Fibroblast of skin of left quadriceps (primary cell): ENCODE data around the gene CLNK.
"Not testable (repeated sequence)": the region's sequence is repeated elsewhere in the genome, so short reads cannot be mapped to it uniquely, and the experiment has no call there.

Experiments used
- DNase-seq, 2 experiments: peaks; one replicate each; pipeline ENCODE4 v3.0.0-alpha.2; 2013; ENCODE audit warnings: low read depth in 2 of 2

CLNK gene

DNA sequence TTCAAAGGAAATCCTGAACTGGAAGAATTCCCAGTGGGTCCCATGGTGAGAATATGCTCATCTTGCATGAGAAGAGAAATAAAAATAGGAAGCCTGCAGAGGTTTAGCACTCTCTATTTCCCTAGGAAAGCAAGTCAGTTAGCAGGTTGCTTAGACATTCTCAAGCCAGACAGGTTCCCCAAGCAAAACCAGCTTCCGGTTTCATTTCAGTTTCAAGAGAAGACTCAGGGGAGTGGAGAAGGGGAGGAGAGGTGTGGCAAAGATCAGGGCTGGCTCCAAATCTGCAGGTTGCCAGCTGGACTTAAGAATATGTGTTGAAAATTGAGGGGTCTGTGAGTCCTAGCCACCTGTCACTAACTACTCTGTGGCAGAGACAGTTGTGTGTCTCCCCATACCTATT is 107.5 kb downstream of the CLNK start:
- no peak for DNase-seq

DNA sequence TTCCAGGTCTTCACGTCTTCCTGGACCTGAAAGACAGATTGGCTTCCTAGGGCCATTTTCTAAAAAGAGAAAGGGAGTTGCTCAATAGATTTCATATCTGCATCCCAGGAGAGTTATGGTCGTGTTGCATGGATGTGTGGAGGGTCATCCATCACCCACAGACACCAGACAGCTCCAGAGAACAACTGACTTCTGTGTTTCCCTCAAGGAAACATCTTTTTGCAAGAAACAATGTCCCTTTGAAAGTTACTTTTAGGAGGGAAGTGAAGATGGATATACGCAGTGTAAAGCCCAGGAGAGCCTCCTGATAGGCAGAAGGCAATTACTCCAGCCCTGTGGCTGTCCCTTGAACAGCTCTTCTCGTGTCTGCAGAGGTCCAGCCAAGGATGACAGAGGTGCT is 108.3 kb downstream of the CLNK start:
- DNase-seq = no peak

DNA sequence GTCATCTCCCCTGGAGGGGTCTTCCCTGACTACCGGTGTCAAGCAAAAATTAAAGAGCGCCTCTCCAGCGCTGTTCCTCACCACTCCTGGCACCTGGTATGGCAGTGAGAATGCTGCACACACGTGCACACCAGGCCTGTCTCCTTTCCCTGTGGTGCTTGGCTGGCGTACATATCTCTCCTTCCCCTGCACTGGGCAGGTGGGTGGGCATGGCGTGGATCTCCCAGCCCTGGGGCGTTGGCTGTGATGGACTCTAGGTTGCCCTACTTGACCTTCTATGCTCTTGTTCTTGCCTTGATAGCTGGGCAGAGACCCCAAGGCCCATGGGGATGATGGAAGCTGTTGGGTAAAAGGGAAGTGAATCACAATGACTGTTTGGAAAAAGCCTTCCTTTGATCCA is 109.2 kb downstream of the CLNK start:
- no peak for DNase-seq

DNA sequence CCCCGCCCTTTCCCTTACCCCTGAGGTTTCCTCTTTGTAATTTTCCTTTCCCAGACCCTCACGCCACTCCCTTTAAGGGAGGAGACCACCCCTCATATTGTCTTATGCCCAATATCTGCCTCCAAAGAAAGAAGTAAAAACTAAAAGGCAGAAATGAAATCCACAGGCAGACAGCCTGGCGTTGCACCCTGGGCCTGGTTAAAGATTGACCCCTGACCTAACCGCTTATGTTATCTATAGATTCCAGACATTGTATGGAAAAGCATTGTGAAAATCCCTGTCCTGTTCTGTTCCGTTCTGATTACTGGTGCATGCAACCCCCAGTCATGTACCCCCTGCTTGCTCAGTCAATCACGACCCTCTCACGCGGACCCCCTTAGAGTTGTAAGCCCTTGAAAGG is 110.0 kb downstream of the CLNK start:
- DNase-seq = not testable (repeated sequence)

DNA sequence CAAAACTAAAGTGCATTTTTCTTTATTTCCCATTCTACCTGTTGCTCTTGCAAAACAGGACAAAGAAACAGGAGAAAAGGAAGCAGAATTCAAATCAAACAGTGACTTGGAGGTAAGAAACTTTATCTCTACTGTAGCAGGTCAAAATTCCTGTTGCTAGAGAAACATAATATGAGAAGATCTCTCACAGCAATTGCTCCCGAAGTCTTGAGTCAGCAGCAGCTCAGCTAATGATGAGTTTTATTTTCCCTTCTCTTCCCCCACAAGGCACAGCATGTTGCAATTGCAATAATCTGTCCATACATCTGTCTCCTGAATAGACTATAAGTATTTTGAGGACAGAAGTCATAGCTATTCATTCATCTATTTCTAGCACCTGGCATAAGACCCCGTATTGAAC is 112.7 kb downstream of the CLNK start:
- DNase-seq = no peak

DNA sequence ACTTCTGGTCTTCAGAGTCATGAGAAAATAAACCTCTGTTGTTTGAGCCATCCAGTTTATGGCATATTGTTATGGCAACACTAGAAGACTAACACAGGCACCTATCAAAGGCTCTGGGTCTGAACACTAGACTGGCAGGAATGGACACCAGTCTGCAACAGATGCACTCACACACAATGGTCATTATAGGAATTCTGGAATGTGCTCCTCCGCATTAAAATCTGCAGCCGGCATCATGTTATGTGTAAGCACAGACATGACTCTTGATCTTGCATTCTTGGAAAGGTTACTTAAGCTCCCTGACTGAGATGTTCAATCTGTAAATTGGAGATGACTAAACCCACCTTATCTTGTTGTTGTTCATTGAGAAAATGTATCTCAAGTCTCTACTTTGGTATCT is 115.1 kb downstream of the CLNK start:
- DNase-seq = no peak

DNA sequence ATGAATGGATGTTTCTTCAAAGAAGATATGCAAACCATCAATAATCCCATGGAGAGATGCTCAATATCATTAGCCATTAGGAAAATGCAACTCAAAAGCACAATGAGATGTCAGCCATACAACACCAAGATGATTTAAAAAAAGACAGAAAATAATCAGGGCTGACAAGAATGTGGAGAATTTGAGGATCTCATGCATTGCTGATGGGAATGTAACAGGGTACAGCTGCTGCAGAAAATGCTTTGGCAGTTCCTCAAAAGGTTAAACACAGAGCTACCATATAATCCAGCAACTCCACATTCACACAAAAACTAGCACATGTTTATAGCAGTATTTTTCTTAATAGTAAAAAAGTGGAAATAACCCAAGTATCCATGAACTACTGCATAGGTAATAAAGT is 116.8 kb downstream of the CLNK start:
- no peak for DNase-seq

DNA sequence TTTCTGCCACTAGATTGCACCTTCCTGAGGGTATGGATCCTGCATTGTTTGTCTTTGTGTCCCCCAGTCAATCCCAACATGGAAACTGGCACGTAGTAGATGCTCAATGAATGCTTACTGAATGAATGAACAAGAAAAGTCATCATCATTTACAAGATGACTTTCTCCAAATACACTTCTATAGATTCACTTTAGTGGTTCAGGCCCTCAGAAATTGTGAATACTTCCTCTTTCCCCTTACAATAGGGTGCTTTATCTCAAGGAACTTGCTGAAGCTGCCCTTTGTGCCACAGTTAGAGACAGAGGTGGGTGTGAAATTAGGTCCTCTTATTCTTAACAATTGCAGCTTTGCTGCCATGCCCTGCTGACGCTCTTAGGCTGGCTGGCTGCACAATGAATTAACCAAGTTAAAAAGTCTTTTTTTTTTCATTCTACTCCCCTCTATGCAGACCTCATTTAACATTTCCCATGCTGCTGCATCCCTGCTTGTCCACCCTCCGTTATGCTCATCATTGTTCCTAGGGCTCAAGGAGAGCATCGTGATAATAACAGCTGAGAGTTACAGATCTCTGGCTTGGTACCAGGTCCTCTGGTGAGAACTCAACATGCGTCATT is 119.3 kb downstream of the CLNK start:
- no peak for DNase-seq

DNA sequence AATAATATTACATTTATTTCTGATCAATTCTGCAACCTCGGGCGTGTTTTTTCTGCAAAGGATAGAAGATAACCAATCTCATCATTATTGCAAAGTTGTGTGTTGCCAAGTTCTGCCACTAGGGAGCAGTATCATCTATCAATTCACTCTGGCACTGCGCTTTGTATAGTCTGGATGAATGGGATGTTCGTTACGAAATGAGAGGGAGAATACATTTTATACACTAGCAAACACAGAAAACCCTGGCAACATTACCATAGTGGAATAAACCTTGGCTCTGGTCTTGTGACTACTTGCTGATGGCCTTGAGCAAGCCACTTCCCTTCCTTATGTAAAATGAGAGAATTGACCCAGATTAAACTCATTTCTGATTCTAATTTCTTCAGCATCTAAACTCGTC is 129.9 kb downstream of the CLNK start:
- peak; percentile 29 to 30 for DNase-seq

DNA sequence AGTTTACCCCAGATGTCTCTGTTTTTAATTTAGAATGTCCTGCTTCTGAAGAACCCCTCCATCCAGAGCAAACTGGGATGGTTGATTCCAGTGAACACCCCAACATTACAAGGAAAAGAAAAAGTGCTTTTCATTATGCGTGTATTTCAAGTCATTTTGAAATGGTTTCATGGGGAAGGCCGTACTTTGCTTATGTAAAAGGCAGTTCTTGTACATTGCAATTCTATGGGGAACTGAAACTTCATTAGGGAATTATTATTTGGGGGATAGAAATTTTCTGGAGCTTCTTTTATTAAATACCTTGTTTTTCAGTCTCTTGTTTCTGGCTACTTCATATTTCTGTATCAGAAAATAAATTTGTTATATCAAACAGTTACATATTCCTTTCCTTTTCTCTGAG is 130.4 kb downstream of the CLNK start:
- no peak for DNase-seq

DNA sequence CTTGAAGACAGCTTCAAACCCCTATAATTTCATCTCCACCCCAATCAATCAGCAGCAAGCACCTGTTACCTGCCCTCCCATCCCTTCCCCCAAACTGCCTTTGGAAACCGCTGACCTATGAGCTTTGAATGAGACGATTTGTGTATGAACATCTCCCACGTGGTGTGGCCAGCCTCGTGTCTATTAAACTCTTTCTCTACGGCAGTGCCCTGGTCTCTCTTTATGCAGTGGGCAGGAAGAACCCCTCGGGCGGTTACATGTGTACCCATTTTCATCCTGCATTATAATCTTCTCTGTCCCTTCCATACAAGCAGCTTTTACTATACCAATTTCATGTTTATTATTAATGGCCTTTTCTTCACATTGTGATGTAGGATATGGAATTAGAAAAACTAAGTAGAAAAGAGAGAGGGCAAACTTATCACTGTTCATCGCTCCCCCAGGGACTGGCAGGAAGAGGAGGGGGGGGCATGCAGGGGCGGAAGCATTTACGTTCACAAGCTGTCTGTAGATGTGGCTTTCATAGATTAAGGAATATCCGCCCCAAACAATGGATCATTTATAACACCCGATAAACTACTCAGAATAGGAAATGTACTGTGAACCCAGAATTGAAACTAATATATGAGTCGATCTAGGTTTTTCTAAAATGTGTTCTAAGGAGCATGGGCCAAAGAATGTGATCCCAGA is 131.8 kb downstream of the CLNK start:
- no peak for DNase-seq

DNA sequence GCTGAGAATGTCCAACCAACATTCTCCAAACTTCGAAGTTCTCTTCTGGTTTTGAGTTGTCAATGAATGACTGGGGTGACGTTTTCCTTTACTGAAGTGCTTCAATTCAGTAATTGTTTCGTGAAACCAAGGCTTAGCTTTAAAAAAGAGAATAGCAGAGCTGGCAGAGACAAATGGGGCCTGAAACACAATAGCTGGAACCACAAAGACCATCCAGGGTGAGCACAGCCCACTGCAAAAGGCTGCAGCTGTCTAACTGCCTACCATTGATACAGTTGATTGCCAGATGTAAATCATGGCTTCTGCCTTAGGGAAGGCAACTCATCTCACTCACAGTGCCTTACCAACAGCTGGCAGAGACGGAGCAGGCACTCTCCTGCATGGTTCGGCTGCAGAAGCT is 148.7 kb downstream of the CLNK start:
- no peak for DNase-seq

DNA sequence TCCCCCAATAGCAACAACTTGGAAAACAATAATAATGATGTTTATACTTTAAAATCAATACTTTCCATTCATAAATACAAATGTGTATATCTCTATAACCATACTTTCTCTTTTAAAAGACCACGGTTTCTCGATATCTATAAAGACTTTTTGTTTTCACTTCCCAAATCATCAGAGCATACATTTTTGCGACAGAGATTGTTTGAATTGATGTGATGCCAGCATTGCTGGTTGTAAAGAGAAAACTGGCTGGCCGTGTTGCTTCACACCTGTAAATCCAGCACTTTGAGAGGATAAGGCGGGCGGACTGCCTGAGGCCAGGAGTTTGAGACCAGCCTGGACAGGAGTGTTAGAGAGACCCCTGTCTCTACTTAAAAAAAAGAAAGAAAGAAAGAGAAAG is 149.7 kb downstream of the CLNK start:
- no peak for DNase-seq

DNA sequence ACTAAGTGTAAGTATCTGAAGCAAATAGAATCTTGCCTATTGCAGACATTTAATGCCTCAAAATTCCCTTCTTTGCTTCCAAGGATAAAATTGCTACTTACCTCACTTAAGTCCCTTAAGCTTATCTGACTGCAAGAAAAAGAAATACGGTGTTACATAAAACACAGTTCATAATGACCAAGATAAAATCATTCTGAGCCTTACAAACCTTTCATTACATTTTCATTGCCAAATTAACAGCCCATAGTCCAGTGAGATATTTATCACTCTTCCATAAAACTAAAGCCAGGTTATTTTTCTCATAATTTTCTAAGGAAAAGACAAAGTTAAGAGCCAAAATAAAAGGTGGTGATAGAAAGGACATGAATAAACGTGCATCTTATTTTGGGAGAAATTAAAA is 152.4 kb downstream of the CLNK start:
- DNase-seq = no peak

DNA sequence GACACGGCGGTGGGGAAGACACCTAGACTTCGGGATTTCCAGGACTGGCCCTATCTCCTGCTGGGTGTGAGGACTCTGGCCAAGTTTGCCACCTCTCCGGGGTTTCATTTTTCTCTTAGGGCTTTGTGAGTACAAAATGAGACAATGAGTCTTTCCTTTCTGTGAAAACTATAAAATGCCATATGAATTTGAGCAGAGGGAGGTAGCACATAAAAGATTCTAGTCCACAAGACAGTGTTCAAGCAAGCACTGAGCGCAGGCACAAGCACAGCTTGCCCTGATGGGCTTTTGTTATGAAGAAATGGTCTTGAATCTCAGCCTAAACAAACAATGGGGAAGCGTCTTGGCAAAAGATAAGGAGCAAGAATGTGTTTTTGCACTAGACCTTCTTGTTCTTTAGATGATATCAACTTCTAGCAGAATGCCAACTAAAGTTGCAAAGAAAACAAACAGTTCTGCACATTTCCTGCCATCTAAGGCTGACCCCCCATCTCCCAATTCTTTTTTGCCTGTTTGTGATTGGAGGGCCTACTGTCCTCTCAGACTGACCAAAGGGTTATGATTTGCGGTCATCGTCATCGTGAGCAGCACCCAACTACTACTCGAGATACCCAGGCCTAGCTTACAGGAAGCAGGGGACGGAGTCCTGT is 154.3 kb downstream of the CLNK start:
- no peak for DNase-seq

DNA sequence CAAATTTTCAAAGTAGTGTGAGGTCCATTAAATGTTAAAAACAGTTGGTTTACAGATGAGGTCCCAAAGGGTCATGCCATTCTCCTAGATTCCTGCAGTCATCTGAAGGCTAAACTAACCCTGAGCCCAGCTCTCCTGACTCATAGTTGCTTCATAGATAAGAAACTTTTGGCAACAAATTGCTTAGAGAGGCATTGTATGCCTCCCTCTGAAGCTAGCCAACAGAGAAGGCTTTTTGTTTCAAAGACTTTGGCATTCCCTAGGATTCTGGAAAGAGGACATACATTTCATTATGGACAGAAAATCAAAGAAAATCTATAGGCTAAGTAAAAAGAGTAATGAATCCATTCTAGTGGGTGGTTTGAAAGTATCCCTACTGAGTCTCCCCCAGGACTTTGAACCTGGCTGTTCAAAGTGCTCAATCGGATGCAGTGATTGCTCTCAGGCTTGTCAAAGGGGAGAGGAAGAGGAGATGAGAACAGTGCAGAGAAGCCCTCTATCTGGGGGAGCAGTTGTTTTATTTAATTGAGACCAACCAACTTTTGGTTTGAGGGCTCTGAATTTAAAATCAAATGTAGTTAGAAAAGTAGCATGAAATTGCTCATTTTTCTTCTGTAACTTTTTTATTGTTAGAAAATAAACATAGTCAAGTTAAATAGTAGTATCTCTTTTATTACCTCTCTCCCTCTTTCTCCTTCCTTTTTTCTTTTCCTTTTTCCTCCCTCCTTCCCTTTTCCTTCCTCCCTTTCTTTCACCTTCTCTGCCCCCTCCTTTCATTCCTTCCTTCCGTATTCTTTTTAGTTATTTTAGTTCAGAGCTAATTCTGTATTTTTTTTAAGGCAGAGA is 155.1 kb downstream of the CLNK start:
- no peak for DNase-seq

DNA sequence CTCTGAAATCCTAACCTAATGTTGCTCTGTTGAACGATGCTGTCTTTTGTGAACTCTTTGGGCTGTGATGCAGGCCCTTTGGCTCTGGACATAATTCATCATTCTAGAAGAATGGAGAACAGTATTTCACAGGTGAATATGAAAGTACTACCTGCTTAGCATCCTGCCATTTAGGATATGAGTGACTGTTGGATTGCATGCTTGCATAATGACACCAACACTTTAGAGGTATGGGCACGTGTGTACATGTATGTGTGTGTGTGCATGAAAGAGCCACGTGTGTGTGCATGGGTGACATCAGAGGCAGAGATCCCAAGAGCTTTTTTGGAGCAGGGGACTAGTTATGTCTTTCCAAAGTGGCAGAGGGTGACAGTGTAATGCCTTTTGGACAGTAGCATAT is 157.1 kb downstream of the CLNK start:
- DNase-seq = no peak

DNA sequence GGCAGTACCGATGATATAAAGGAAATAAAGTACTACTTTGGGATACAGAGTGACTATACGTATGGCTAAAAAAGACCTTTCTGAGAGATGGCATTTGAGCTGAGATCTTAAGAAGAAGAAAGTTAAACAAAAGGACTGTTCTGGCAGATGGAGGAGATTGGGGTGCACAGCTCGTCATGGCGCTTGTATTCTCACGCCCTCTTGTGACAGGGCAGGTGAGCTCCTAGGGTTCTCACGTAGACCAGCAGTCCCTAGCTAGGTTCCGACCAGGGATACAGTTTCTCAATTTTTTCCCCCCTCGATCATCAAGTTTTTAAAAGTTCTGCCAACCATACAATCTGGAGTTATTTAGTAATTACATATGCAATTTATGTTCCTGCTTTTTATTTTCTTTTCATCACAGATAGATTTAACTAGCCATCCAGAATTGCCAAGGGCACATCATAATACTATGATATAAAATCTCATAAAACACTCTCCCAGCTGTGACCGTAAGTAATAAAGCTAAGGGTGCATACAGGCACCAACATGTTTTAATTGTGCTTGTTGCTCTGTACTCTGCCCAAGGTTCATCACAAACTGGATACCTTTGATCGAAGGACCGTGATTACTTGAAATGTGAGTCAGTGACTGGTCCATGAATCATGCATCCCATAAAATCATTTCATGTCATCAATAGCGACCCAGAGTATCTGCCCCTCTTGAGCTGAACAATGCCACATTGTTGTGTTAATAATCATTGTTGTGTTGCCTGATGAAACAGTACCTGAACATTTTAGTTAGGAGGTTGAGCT is 157.9 kb downstream of the CLNK start:
- no peak for DNase-seq

DNA sequence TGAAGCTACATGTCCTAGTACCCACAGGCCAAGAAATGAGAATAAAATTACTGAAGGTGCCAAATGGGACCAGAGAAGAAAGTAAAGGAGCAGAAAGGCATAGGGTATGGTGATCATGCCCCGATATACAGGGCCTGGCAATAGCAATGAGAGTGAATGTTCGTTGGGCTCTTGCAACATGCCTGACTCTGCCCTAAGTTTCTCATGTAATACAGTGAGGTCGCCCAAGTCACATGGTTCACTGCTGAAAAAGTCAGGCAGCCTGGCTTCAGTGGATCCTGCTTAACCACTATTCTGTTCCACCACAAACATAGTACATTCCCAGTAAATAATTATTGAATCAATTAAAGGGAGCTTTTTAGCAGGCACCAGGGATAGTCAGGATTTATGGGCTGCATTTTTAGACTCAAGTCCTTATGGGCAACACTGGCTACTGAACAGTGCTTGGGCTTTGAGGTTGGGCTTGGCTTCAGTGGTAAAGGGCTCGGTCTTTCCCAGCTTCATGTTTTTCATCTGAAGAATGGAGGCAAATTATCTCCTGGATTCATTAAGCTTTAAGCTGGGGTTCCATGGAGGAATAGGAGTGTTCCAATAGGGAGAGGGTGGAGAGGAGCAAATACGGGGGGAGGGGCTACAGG is 160.3 kb downstream of the CLNK start:
- DNase-seq = no peak

DNA sequence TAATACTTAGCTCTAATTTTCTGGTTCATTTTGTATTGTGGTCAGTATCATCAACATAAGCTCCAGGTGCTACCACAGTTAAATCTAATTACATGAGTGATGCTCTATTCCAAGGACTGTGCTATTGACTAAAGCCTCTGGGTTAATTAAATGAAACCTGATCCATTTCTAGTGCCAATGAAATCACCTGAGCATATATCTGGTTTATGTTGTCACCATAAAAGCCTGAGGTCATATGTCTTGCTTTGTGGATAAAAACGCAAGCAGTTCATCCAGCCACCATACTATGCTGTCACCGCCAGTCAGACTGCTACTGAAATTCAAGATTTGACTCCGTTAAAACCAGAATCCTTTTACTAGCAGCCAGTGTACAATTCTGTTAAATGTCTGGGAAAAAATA is 163.1 kb downstream of the CLNK start:
- no peak for DNase-seq

DNA sequence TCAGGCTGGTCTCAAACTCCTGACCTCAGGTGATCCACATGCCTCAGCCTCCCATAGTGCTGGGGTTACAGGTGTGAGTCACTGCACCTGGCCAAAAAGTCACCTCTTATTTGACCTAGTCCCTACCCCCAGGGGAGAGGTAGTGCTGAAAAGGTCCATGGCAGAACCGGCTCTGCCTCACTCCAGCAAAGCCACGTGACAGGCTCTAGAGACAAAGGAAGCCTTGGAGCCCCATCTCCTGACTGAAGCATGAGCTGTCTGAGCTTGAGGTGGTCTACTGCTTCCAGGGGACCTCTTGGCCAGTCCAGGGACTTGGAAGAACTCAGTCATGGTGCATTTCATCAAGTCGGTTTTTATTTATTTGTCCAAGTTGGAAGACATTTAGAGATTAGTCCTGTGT is 174.8 kb downstream of the CLNK start:
- DNase-seq = no peak
